GM12878 (cell line): Measurements from ENCODE around the gene ATP2C2. TPM values are rescaled to one million over a fixed set of nuclear protein-coding genes. Genes with fewer than 3 reads are reported as not detected.

Experiments used
- ATAC-seq: fragments of 200-7000 bp; cut with Tn5 transposase; 3 replicates; pipeline ENCODE4 v1.9.1; 2020; ENCODE audit warnings: mild to moderate bottlenecking, moderate library complexity
- BruUV-seq: library from RNA; stranded (reverse); fragments of 400-500 nt; replicated peaks from 2 replicates; lab custom pipeline; 2021; lab: Mats Ljungman, UMichigan
- CTCF ChIA-PET: fragments of 300-600 bp; sonication (Branson Sonifier 250); formaldehyde crosslinking; extraction: SDS; loops from one replicate; lab custom pipeline; 2021; ENCODE audit warnings: inconsistent platforms; lab: Yijun Ruan, JAX
- POLR2A ChIA-PET: fragments of 350-600 bp; formaldehyde crosslinking; extraction: SDS; loops from one replicate; lab custom pipeline; 2021; ENCODE audit warnings: inconsistent platforms; lab: Charles Lee
- RAD21 ChIA-PET: fragments of 300-600 bp; sonication (Branson Sonifier 250); formaldehyde crosslinking; loops from one replicate; lab custom pipeline; 2023; ENCODE audit warnings: antibody characterized with exemption; ENCODE audit not compliant: unreplicated experiment; lab: Charles Lee
- SMC1A ChIA-PET: fragments of 300-600 bp; sonication (Branson Sonifier 250); formaldehyde crosslinking; loops from one replicate; lab custom pipeline; 2023; ENCODE audit not compliant: unreplicated experiment, uncharacterized antibody; lab: Charles Lee
- DNase-seq: peaks from one replicate; pipeline ENCODE4 v3.0.0-alpha.2; 2011; ENCODE audit warnings: low read depth, low spot score
- FAIRE-seq: peaks from 3 replicates; lab custom pipeline; 2011; peaks lifted over from hg19 to GRCh38; lab: Jason Lieb, UNC
- H2AFZ ChIP-seq: 2 replicates; pipeline ENCODE4 v1.6.0; 2011; ENCODE audit warnings: low read depth, low read length, control low read depth; ENCODE audit not compliant: control insufficient read depth
- H3K27ac ChIP-seq: 2 replicates; pipeline ENCODE4 v1.5.1; 2011; ENCODE audit warnings: control low read depth; ENCODE audit not compliant: control insufficient read depth, insufficient read depth
- H3K27me3 ChIP-seq, 2 experiments: replicated peaks in 1 of 2; 2 replicates each; pipeline versions ENCODE4 v1.6.0 to v1.6.1; 2011; ENCODE audit warnings: low read length in 1 of 2; ENCODE audit not compliant: control insufficient read depth in 2 of 2, insufficient read depth in 2 of 2
- H3K36me3 ChIP-seq, 2 experiments: 2 replicates each; pipeline ENCODE4 v1.5.1; 2011; ENCODE audit warnings: low read length in 1 of 2; ENCODE audit not compliant: control insufficient read depth in 2 of 2, insufficient read depth in 2 of 2
- H3K4me1 ChIP-seq: 2 replicates; pipeline ENCODE4 v1.6.1; 2011; ENCODE audit warnings: mild to moderate bottlenecking, low read length, moderate library complexity, mixed read lengths; ENCODE audit not compliant: control insufficient read depth, insufficient read depth
- H3K4me2 ChIP-seq: 2 replicates; pipeline ENCODE4 v1.6.0; 2011; ENCODE audit warnings: control low read depth; ENCODE audit not compliant: control insufficient read depth, insufficient read depth
- H3K4me3 ChIP-seq: fragments of 200-600 bp; sonication (generic); 2 replicates; pipeline ENCODE4 v1.5.1; 2016
- H3K79me2 ChIP-seq: 2 replicates; pipeline ENCODE4 v1.6.0; 2011; ENCODE audit warnings: low read length; ENCODE audit not compliant: control insufficient read depth, insufficient read depth
- H3K9ac ChIP-seq: 2 replicates; pipeline ENCODE4 v1.8.0; 2011; ENCODE audit warnings: low read length, control low read depth, mixed read lengths; ENCODE audit not compliant: control insufficient read depth, insufficient read depth
- H3K9me3 ChIP-seq: replicated peaks from 3 replicates; pipeline ENCODE4 v1.5.1; 2011; ENCODE audit warnings: mild to moderate bottlenecking, low read length; ENCODE audit not compliant: control insufficient read depth, insufficient read depth
- H4K20me1 ChIP-seq: 2 replicates; pipeline ENCODE4 v1.6.0; 2011; ENCODE audit not compliant: control insufficient read depth, insufficient read depth
- FOS ChIP-seq: IDR thresholded peaks from 3 replicates; pipeline ENCODE4 v1.6.1; 2011; ENCODE audit warnings: borderline replicate concordance; ENCODE audit not compliant: insufficient read length; ENCODE audit errors: extremely low read depth
- KAT2A ChIP-seq: conservative IDR thresholded peaks from 2 replicates; pipeline ENCODE4 v1.6.1; 2011; ENCODE audit warnings: low read depth, low read length; ENCODE audit not compliant: control insufficient read depth
- KLF5 ChIP-seq: fragments of 450-650 bp; IDR thresholded peaks from 2 replicates; pipeline ENCODE4 v1.6.1; 2014; ENCODE audit warnings: mild to moderate bottlenecking; ENCODE audit not compliant: partially characterized antibody
- MEF2A ChIP-seq: IDR thresholded peaks from 2 replicates; pipeline ENCODE4 v1.6.1; 2011; ENCODE audit warnings: low read depth, mild to moderate bottlenecking, low read length, moderate library complexity; ENCODE audit not compliant: insufficient read depth
- NR2F1 ChIP-seq: fragments of 450-650 bp; conservative IDR thresholded peaks from 2 replicates; pipeline ENCODE4 v1.6.1; 2017; ENCODE audit warnings: mild to moderate bottlenecking
- SIX5 ChIP-seq: IDR thresholded peaks from 2 replicates; pipeline ENCODE4 v1.6.1; 2011; ENCODE audit warnings: mild to moderate bottlenecking, low read depth, low read length, moderate library complexity; ENCODE audit not compliant: severe bottlenecking
- SMAD1 ChIP-seq: fragments of 450-650 bp; IDR thresholded peaks from 2 replicates; pipeline ENCODE4 v1.6.1; 2018; ENCODE audit warnings: mild to moderate bottlenecking, low read depth; ENCODE audit not compliant: partially characterized antibody
- SREBF2 ChIP-seq: IDR thresholded peaks from 2 replicates; pipeline ENCODE4 v1.6.1; 2012; ENCODE audit warnings: mild to moderate bottlenecking, low read length
- TARDBP ChIP-seq: IDR thresholded peaks from 2 replicates; pipeline ENCODE4 v1.6.1; 2016; ENCODE audit warnings: borderline replicate concordance
- ZZZ3 ChIP-seq: IDR thresholded peaks from 2 replicates; pipeline ENCODE4 v1.6.1; 2011; ENCODE audit warnings: low read depth; ENCODE audit not compliant: control insufficient read depth, insufficient read length
- WGBS: methylation state at CpG from one replicate; pipeline ENCODE4 v1.1.6; 2016; ENCODE audit warnings: low lambda C conversion rate; ENCODE audit not compliant: insufficient replicate concordance, insufficient coverage; ENCODE audit errors: missing lambda C conversion rate; 5-methylcytosine and 5-hydroxymethylcytosine counted together
- in situ Hi-C: fragments of 300-500 bp; cut with MboI; formaldehyde crosslinking; loops from 9 replicates; pipeline ENCODE4 v1.14.3; 2018; ENCODE audit warnings: mixed read lengths
- intact Hi-C: fragments of 100-400 bp; cut with micrococcal nuclease; formaldehyde crosslinking; loops from one replicate; pipeline ENCODE4 v1.14.2; 2022; ENCODE audit not compliant: unreplicated experiment
- polyA plus RNA-seq, 11 experiments: library from polyadenylated mRNA; depleted of rRNA in 4 of 11; unstranded in 6 of 11; stranded (reverse) in 5 of 11; fragments of >200 nt; fragmentation: Nextera tagmentation in 4 of 11; fragmentation: Illumina TruSeq in 1 of 11; extraction: Ambion mirVana in 4 of 11; extraction: Trizol in 1 of 11; gene quantifications; 1 replicate in 1 of 11; 2 replicates in 10 of 11; pipeline versions ENCODE4 v1.2.1 to v1.2.3, GENCODE V29; 2011 to 2016; ENCODE audit warnings: inconsistent platforms in 2 of 11, missing spikeins in 2 of 11, low read depth in 1 of 11
- total RNA-seq, 4 experiments: library from RNA; depleted of rRNA in 3 of 4; stranded (reverse); fragments of >200 nt in 3 of 4; fragmentation: Illumina TruSeq in 1 of 4; extraction: Trizol in 1 of 4; gene quantifications; 2 replicates each; pipeline versions ENCODE4 v1.2.1 to v1.2.3, GENCODE V29; 2013 to 2021
- TF ChIP-seq, protein P1 (sequence below): IDR thresholded peaks from 2 replicates; pipeline ENCODE4 v1.6.1; 2012; ENCODE audit warnings: mild to moderate bottlenecking, low read depth, low read length
- TF ChIP-seq, protein P2 (sequence below): fragments of 450-650 bp; IDR thresholded peaks from 2 replicates; pipeline ENCODE4 v1.6.1; 2017; ENCODE audit warnings: mild to moderate bottlenecking, low read depth, inconsistent platforms; ENCODE audit not compliant: poor library complexity, severe bottlenecking
- TF ChIP-seq, protein P3 (sequence below): IDR thresholded peaks from 2 replicates; pipeline ENCODE4 v1.6.1; 2012; ENCODE audit warnings: low read depth, low read length, improper control_type of control experiment
- TF ChIP-seq, protein P4 (sequence below): IDR thresholded peaks from 2 replicates; pipeline ENCODE4 v1.6.1; 2012; ENCODE audit warnings: low read length, inconsistent platforms

Gene ATP2C2
- total and polyA plus RNA-seq, 10 of the 15 experiments (the other 5 are each of a cell fraction or from before 2014, with no cell fraction given) = 0.05 to 0.19 TPM; not detected in 8

DNA sequence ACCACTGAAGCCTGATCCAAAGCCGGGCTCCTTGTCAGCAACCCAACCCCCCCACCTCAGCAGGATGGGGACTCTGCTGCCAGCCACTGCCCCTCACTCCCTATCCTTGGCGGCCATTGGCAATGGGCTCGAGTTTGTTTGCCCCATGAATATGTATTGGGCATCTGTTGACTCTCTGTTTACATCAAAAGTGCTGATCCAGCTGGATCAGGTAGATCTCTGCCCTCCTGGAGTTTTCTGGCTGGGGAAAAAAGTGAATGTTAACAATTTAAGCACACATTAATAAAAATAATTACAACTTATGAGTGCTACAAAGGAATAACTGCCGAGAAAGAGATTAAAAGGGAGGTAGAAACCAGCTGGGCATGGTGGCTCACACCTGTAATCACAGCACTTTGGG, 62.5 kb downstream of the ATP2C2 start:
- ATAC-seq (no peak), FAIRE-seq (no peak), DNase-seq (no peak)
- ChIA-PET CTCF (no interaction called here), SMC1A (no interaction called here), POLR2A (no interaction called here), RAD21 (no interaction called here)
- H2AFZ ChIP-seq = no peak overlapping the region
- no peaks in the 10 kb centered on the region for H4K20me1 ChIP-seq
- no peaks in the 10 kb centered on the region for H3K36me3 ChIP-seq
- no peak overlapping the region for H3K9ac ChIP-seq
- H3K4me3 ChIP-seq = no peak overlapping the region
- no peaks in the 10 kb centered on the region for H3K9me3 ChIP-seq
- 31% methylated on average over 4 of the region's 4 CpGs for WGBS
- no TSS peak for BruUV-seq
- intact Hi-C loops = no loop called here
- H3K4me1 ChIP-seq = no peaks in the 10 kb centered on the region
- in situ Hi-C loops = no loop called here
- no peak overlapping the region for H3K4me2 ChIP-seq
- H3K27me3 ChIP-seq = no peaks in the 10 kb centered on the region; a peak in 1 of 4 replicates
- no peaks in the 10 kb centered on the region for H3K79me2 ChIP-seq
- no peak overlapping the region for H3K27ac ChIP-seq
- TF ChIP-seq KLF5 (no peak), ZZZ3 (no peak), NR2F1 (no peak), KAT2A (no peak), SIX5 (no peak), TARDBP (no peak), SMAD1 (no peak), MEF2A (no peak), FOS (no peak), SREBF2 (no peak)
- TF ChIP-seq, protein P1, sequence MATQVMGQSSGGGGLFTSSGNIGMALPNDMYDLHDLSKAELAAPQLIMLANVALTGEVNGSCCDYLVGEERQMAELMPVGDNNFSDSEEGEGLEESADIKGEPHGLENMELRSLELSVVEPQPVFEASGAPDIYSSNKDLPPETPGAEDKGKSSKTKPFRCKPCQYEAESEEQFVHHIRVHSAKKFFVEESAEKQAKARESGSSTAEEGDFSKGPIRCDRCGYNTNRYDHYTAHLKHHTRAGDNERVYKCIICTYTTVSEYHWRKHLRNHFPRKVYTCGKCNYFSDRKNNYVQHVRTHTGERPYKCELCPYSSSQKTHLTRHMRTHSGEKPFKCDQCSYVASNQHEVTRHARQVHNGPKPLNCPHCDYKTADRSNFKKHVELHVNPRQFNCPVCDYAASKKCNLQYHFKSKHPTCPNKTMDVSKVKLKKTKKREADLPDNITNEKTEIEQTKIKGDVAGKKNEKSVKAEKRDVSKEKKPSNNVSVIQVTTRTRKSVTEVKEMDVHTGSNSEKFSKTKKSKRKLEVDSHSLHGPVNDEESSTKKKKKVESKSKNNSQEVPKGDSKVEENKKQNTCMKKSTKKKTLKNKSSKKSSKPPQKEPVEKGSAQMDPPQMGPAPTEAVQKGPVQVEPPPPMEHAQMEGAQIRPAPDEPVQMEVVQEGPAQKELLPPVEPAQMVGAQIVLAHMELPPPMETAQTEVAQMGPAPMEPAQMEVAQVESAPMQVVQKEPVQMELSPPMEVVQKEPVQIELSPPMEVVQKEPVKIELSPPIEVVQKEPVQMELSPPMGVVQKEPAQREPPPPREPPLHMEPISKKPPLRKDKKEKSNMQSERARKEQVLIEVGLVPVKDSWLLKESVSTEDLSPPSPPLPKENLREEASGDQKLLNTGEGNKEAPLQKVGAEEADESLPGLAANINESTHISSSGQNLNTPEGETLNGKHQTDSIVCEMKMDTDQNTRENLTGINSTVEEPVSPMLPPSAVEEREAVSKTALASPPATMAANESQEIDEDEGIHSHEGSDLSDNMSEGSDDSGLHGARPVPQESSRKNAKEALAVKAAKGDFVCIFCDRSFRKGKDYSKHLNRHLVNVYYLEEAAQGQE = no peak
- TF ChIP-seq, protein P2, sequence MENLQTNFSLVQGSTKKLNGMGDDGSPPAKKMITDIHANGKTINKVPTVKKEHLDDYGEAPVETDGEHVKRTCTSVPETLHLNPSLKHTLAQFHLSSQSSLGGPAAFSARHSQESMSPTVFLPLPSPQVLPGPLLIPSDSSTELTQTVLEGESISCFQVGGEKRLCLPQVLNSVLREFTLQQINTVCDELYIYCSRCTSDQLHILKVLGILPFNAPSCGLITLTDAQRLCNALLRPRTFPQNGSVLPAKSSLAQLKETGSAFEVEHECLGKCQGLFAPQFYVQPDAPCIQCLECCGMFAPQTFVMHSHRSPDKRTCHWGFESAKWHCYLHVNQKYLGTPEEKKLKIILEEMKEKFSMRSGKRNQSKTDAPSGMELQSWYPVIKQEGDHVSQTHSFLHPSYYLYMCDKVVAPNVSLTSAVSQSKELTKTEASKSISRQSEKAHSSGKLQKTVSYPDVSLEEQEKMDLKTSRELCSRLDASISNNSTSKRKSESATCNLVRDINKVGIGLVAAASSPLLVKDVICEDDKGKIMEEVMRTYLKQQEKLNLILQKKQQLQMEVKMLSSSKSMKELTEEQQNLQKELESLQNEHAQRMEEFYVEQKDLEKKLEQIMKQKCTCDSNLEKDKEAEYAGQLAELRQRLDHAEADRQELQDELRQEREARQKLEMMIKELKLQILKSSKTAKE = no peak
- TF ChIP-seq, protein P3, sequence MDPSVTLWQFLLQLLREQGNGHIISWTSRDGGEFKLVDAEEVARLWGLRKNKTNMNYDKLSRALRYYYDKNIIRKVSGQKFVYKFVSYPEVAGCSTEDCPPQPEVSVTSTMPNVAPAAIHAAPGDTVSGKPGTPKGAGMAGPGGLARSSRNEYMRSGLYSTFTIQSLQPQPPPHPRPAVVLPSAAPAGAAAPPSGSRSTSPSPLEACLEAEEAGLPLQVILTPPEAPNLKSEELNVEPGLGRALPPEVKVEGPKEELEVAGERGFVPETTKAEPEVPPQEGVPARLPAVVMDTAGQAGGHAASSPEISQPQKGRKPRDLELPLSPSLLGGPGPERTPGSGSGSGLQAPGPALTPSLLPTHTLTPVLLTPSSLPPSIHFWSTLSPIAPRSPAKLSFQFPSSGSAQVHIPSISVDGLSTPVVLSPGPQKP = no peak
- TF ChIP-seq, protein P4, sequence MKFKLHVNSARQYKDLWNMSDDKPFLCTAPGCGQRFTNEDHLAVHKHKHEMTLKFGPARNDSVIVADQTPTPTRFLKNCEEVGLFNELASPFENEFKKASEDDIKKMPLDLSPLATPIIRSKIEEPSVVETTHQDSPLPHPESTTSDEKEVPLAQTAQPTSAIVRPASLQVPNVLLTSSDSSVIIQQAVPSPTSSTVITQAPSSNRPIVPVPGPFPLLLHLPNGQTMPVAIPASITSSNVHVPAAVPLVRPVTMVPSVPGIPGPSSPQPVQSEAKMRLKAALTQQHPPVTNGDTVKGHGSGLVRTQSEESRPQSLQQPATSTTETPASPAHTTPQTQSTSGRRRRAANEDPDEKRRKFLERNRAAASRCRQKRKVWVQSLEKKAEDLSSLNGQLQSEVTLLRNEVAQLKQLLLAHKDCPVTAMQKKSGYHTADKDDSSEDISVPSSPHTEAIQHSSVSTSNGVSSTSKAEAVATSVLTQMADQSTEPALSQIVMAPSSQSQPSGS = no peak
